ENCODE results near the gene SPRY4. TPM values are rescaled to one million over a fixed set of nuclear protein-coding genes. Genes with fewer than 3 reads are reported as not detected.

SPRY4 gene
- total RNA-seq, 2 experiments from 2014 or later: 0.96 to 1.7 TPM

- peak; percentile 61 for ATAC-seq (ENCODE audit: low read depth)
- peaks cover 2% of the 10 kb centered on the region for H3K36me3 Mint-ChIP-seq
- H3K27ac Mint-ChIP-seq: peak overlapping the region; percentile 44
- DNase-seq: no peak
- POLR2A ChIA-PET: interaction anchor here (0.5 to 1.8 kb wide), 2 partner anchors 9 to 41 kb away, joined by 4 to 5 read pairs; no protein-coding TSS in a partner anchor
- peaks cover 33% of the 10 kb centered on the region for H3K4me1 Mint-ChIP-seq
- H3K27me3 Mint-ChIP-seq: no peaks in the 10 kb centered on the region
- H3K4me3 Mint-ChIP-seq: peak overlapping the region; percentile 28
- no peaks in the 10 kb centered on the region for H3K9me3 Mint-ChIP-seq
Measured at GRCh38 chr5:142316051-142316450, 8.8 kb downstream of the SPRY4 start.

- H3K27me3 Mint-ChIP-seq: no peaks in the 10 kb centered on the region
- H3K9me3 Mint-ChIP-seq: no peaks in the 10 kb centered on the region
- ATAC-seq (ENCODE audit: low read depth): no peak
- peaks cover 2% of the 10 kb centered on the region for H3K36me3 Mint-ChIP-seq
- DNase-seq: no peak
- peaks cover 27% of the 10 kb centered on the region for H3K4me1 Mint-ChIP-seq
- POLR2A ChIA-PET: interaction anchor here (0.5 to 1.8 kb wide), 2 partner anchors 8 to 42 kb away, joined by 4 to 5 read pairs; no protein-coding TSS in a partner anchor
- no peak overlapping the region for H3K4me3 Mint-ChIP-seq
- H3K27ac Mint-ChIP-seq: no peak overlapping the region
Measured at GRCh38 chr5:142315096-142315900, 9.5 kb downstream of the SPRY4 start.

- DNase-seq (no peak), ATAC-seq (ENCODE audit: low read depth) (no peak)
- Mint-ChIP-seq H3K9me3 (no peaks in the 10 kb centered on the region), H3K27me3 (no peaks in the 10 kb centered on the region), H3K4me1 (peaks cover 23% of the 10 kb centered on the region), H3K36me3 (peaks cover 2% of the 10 kb centered on the region), H3K27ac (no peak overlapping the region), H3K4me3 (no peak overlapping the region)
- POLR2A ChIA-PET: no interaction called here
Measured at GRCh38 chr5:142314606-142315005, 10.2 kb downstream of the SPRY4 start.

GRCh38 chr5:142314109-142314508 is 10.7 kb downstream of the SPRY4 start:
- Mint-ChIP-seq H3K36me3 (peaks cover 2% of the 10 kb centered on the region), H3K9me3 (no peaks in the 10 kb centered on the region), H3K27ac (no peak overlapping the region), H3K4me3 (no peak overlapping the region), H3K4me1 (peaks cover 19% of the 10 kb centered on the region), H3K27me3 (no peaks in the 10 kb centered on the region)
- DNase-seq: no peak
- POLR2A ChIA-PET: no interaction called here
- ATAC-seq (ENCODE audit: low read depth): no peak

GRCh38 chr5:142313682-142314081 is 11.1 kb downstream of the SPRY4 start:
- no peak overlapping the region for H3K4me3 Mint-ChIP-seq

GRCh38 chr5:142313275-142313674 is 11.5 kb downstream of the SPRY4 start:
- H3K4me3 Mint-ChIP-seq: no peak overlapping the region
- H3K4me1 Mint-ChIP-seq: peaks cover 16% of the 10 kb centered on the region
- POLR2A ChIA-PET: no interaction called here
- H3K9me3 Mint-ChIP-seq: no peaks in the 10 kb centered on the region
- DNase-seq: no peak
- H3K27ac Mint-ChIP-seq: no peak overlapping the region
- ATAC-seq (ENCODE audit: low read depth): no peak
- H3K27me3 Mint-ChIP-seq: no peaks in the 10 kb centered on the region
- peaks cover 2% of the 10 kb centered on the region for H3K36me3 Mint-ChIP-seq

More at GRCh38 chr5:142313682-142314081, 11.1 kb downstream of the SPRY4 start:
- Mint-ChIP-seq H3K27me3 (no peaks in the 10 kb centered on the region), H3K9me3 (no peaks in the 10 kb centered on the region), H3K36me3 (peaks cover 2% of the 10 kb centered on the region), H3K27ac (no peak overlapping the region), H3K4me1 (peaks cover 17% of the 10 kb centered on the region)
- DNase-seq (no peak), ATAC-seq (ENCODE audit: low read depth) (no peak)
- POLR2A ChIA-PET: no interaction called here

- POLR2A ChIA-PET: no interaction called here
- Mint-ChIP-seq H3K27ac (no peak overlapping the region), H3K9me3 (no peaks in the 10 kb centered on the region), H3K4me1 (peaks cover 16% of the 10 kb centered on the region), H3K4me3 (no peak overlapping the region), H3K27me3 (no peaks in the 10 kb centered on the region), H3K36me3 (no peaks in the 10 kb centered on the region)
- ATAC-seq (ENCODE audit: low read depth) (no peak), DNase-seq (no peak)
Measured at GRCh38 chr5:142312399-142312798, 12.4 kb downstream of the SPRY4 start.

- no peak for DNase-seq
- Mint-ChIP-seq H3K36me3 (no peaks in the 10 kb centered on the region), H3K27me3 (peaks cover 2% of the 10 kb centered on the region), H3K27ac (no peak overlapping the region), H3K4me1 (peaks cover 14% of the 10 kb centered on the region), H3K9me3 (no peaks in the 10 kb centered on the region), H3K4me3 (no peak overlapping the region)
- no peak for ATAC-seq (ENCODE audit: low read depth)
- POLR2A ChIA-PET: no interaction called here
Measured at GRCh38 chr5:142311725-142312124, 13.1 kb downstream of the SPRY4 start.

GRCh38 chr5:142310803-142311202 is 14.0 kb downstream of the SPRY4 start:
- DNase-seq: no peak
- Mint-ChIP-seq H3K9me3 (no peaks in the 10 kb centered on the region), H3K27ac (no peak overlapping the region), H3K4me3 (no peak overlapping the region), H3K27me3 (peaks cover 5% of the 10 kb centered on the region), H3K4me1 (peaks cover 8% of the 10 kb centered on the region), H3K36me3 (no peaks in the 10 kb centered on the region)
- ATAC-seq (ENCODE audit: low read depth): no peak
- POLR2A ChIA-PET: no interaction called here

- H3K9me3 Mint-ChIP-seq: no peaks in the 10 kb centered on the region
- H3K4me1 Mint-ChIP-seq: peaks cover 1% of the 10 kb centered on the region
- no peak overlapping the region for H3K4me3 Mint-ChIP-seq
- DNase-seq: no peak
- H3K27ac Mint-ChIP-seq: no peak overlapping the region
- H3K27me3 Mint-ChIP-seq: peaks cover 7% of the 10 kb centered on the region
- no peaks in the 10 kb centered on the region for H3K36me3 Mint-ChIP-seq
- POLR2A ChIA-PET: no interaction called here
- no peak for ATAC-seq (ENCODE audit: low read depth)
Measured at GRCh38 chr5:142309747-142310318, 15.0 kb downstream of the SPRY4 start.

GRCh38 chr5:142308358-142308757 is 16.5 kb downstream of the SPRY4 start:
- no peak for DNase-seq
- no peak overlapping the region for H3K27ac Mint-ChIP-seq
- ATAC-seq (ENCODE audit: low read depth): no peak
- H3K27me3 Mint-ChIP-seq: peaks cover 7% of the 10 kb centered on the region
- peaks cover 3% of the 10 kb centered on the region for H3K4me1 Mint-ChIP-seq
- no peaks in the 10 kb centered on the region for H3K36me3 Mint-ChIP-seq
- H3K4me3 Mint-ChIP-seq: no peak overlapping the region
- no peaks in the 10 kb centered on the region for H3K9me3 Mint-ChIP-seq
- POLR2A ChIA-PET: no interaction called here

- peaks cover 3% of the 10 kb centered on the region for H3K4me1 Mint-ChIP-seq
- H3K9me3 Mint-ChIP-seq: no peaks in the 10 kb centered on the region
- peaks cover 7% of the 10 kb centered on the region for H3K27me3 Mint-ChIP-seq
- POLR2A ChIA-PET: interaction anchor here (0.7 kb wide), 2 partner anchors 8 to 171 kb away, joined by 4 read pairs; no protein-coding TSS in a partner anchor
- DNase-seq (no peak), ATAC-seq (ENCODE audit: low read depth) (no peak)
- no peak overlapping the region for H3K4me3 Mint-ChIP-seq
- no peak overlapping the region for H3K27ac Mint-ChIP-seq
- H3K36me3 Mint-ChIP-seq: no peaks in the 10 kb centered on the region
Measured at GRCh38 chr5:142307146-142307890, 17.5 kb downstream of the SPRY4 start.

- no peaks in the 10 kb centered on the region for H3K36me3 Mint-ChIP-seq
- DNase-seq: no peak
- H3K4me3 Mint-ChIP-seq: no peak overlapping the region
- peaks cover 7% of the 10 kb centered on the region for H3K27me3 Mint-ChIP-seq
- ATAC-seq (ENCODE audit: low read depth): no peak
- H3K9me3 Mint-ChIP-seq: no peaks in the 10 kb centered on the region
- peaks cover 10% of the 10 kb centered on the region for H3K4me1 Mint-ChIP-seq
- H3K27ac Mint-ChIP-seq: no peak overlapping the region
- POLR2A ChIA-PET: interaction anchor here (0.6 kb wide), 1 partner anchor 80 kb away, joined by 6 read pairs; no protein-coding TSS in a partner anchor
Measured at GRCh38 chr5:142306077-142306502, 18.7 kb downstream of the SPRY4 start.

Data from activated naive CD8-positive, alpha-beta T cell treated with anti-CD3 and anti-CD28 coated beads, Interleukin-2, amount 10 ng/mL, durations not matched to agents 7 days and 5 days (primary cell).